Measurements from ENCODE around the gene HOXA9.

DNA sequence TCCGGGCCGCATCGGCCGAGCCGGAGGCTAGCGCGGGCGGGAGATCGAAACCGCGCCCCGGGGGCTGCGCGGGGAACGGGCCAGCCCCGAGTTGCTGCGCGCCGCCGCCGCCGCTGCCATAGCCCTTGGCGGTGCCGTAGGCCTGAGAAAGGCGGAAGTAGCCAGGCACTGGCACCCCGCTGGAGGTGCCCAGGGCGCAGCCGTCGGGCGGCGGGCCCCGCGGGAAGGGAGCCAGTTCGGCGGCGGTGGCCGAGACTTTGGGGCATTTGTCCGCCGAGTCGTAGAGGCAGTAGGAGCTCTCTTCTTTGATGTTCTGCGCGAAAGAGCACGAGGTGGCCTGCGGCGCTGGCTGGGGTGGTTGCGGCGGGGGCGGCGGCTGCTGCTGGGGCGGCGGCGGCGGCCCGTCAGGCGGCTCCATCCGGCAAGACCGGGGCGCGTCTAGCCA lies 8.2 kb upstream of the HOXA9 start:
- TF ChIP-seq, protein P1, sequence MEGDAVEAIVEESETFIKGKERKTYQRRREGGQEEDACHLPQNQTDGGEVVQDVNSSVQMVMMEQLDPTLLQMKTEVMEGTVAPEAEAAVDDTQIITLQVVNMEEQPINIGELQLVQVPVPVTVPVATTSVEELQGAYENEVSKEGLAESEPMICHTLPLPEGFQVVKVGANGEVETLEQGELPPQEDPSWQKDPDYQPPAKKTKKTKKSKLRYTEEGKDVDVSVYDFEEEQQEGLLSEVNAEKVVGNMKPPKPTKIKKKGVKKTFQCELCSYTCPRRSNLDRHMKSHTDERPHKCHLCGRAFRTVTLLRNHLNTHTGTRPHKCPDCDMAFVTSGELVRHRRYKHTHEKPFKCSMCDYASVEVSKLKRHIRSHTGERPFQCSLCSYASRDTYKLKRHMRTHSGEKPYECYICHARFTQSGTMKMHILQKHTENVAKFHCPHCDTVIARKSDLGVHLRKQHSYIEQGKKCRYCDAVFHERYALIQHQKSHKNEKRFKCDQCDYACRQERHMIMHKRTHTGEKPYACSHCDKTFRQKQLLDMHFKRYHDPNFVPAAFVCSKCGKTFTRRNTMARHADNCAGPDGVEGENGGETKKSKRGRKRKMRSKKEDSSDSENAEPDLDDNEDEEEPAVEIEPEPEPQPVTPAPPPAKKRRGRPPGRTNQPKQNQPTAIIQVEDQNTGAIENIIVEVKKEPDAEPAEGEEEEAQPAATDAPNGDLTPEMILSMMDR (IDR thresholded peaks at IDR 0.05) = no peak
- TF ChIP-seq POLR2A (IDR thresholded peaks at IDR 0.05) = no peak

All from Peyer's patch (tissue), 4 donors.